Activated CD8-positive, alpha-beta memory T cell treated with anti-CD3 and anti-CD28 coated beads for 36 hours (primary cell): Measurements from ENCODE around the gene GFY. TPM values are rescaled to one million over a fixed set of nuclear protein-coding genes. Genes with fewer than 3 reads are reported as not detected.
"Not testable (repeated sequence)": the region's sequence is repeated elsewhere in the genome, so short reads cannot be mapped to it uniquely, and the experiment has no call there.

Experiments
- CTCF ChIA-PET: fragments of 350-600 bp; sonication (Branson Sonifier 250); formaldehyde crosslinking; loops from one replicate; lab custom pipeline; 2021; ENCODE audit warnings: antibody characterized with exemption; lab: Charles Lee
- POLR2A ChIA-PET: fragments of 350-600 bp; sonication (Branson Sonifier 250); formaldehyde crosslinking; loops from one replicate; lab custom pipeline; 2021; ENCODE audit warnings: antibody characterized with exemption; lab: Charles Lee
- total RNA-seq, 2 experiments: library from RNA; stranded (reverse); gene quantifications; one replicate each; pipeline ENCODE4 v1.2.3, GENCODE V29; 2021

The GFY gene
- total RNA-seq, 2 experiments from 2014 or later, result not detected

GRCh38 chr19:49453013-49453756 lies 28.0 kb downstream of the GFY start, which contains the start of gene ALDH16A1:
Gene ALDH16A1 (plus strand): TSS chr19:49453225. CDS start chr19:49453332, 107 bp downstream.
- CTCF ChIA-PET, result interaction anchor here (1.6 to 5.0 kb wide), 5 partner anchors 8 to 23 kb away, joined by 5 to 21 read pairs (median 9); partner anchors contain the start of gene FLT3LG
- POLR2A ChIA-PET, result interaction anchor here (0.6 to 1.8 kb wide), 7 partner anchors 14 to 457 kb away, joined by 3 to 9 read pairs (median 4); partner anchors contain the start of genes FLT3LG and RPL13A

- POLR2A ChIA-PET, result interaction anchor here (0.6 to 1.8 kb wide), 5 partner anchors 13 to 42 kb away, joined by 3 to 5 read pairs (median 4); partner anchors contain the start of gene FLT3LG
- CTCF ChIA-PET, result interaction anchor here (1.6 to 5.0 kb wide), 6 partner anchors 9 to 22 kb away, joined by 5 to 21 read pairs (median 8); partner anchors contain the start of gene FLT3LG
Observed at GRCh38 chr19:49453757-49454240, 28.6 kb downstream of the GFY start.

- CTCF ChIA-PET, result interaction anchor here (1.0 to 2.0 kb wide), 2 partner anchors 10 to 17 kb away, joined by 3 to 7 read pairs; no protein-coding TSS in a partner anchor
- POLR2A ChIA-PET, result interaction anchor here (0.6 to 1.2 kb wide), 3 partner anchors 11 to 134 kb away, joined by 4 to 6 read pairs (median 4); partner anchors contain the start of gene RCN3
Observed at GRCh38 chr19:49455773-49456172, 30.6 kb downstream of the GFY start.

- ChIA-PET CTCF (no interaction called here), POLR2A (interaction anchor here (0.6 kb wide), 1 partner anchor 12 kb away, joined by 6 read pairs; no protein-coding TSS in a partner anchor)
Observed at GRCh38 chr19:49456326-49456725, 31.1 kb downstream of the GFY start.

- ChIA-PET CTCF (interaction anchor here (0.8 to 2.4 kb wide), 3 partner anchors 14 to 18 kb away, joined by 3 to 8 read pairs (median 7); partner anchors contain the start of gene FLT3LG), POLR2A (interaction anchor here (0.5 to 0.7 kb wide), 2 partner anchors 13 to 17 kb away, joined by 3 to 6 read pairs; no protein-coding TSS in a partner anchor)
Observed at GRCh38 chr19:49458567-49458903, 33.3 kb downstream of the GFY start.

- CTCF ChIA-PET, result interaction anchor here (1.5 to 2.4 kb wide), 2 partner anchors 11 to 17 kb away, joined by 6 to 8 read pairs; no protein-coding TSS in a partner anchor
- POLR2A ChIA-PET, result interaction anchor here (0.5 kb wide), 1 partner anchor 16 kb away, joined by 4 read pairs; no protein-coding TSS in a partner anchor
Observed at GRCh38 chr19:49459388-49459787, 34.2 kb downstream of the GFY start.

GRCh38 chr19:49461130-49461529 lies 35.9 kb downstream of the GFY start:
- CTCF ChIA-PET, result interaction anchor here (0.6 to 1.4 kb wide), 2 partner anchors 15 to 374 kb away, joined by 4 to 7 read pairs; no protein-coding TSS in a partner anchor
- POLR2A ChIA-PET, result not testable (repeated sequence)

GRCh38 chr19:49461656-49462055 lies 36.5 kb downstream of the GFY start:
- POLR2A ChIA-PET, result no interaction called here
- CTCF ChIA-PET, result interaction anchor here (0.6 to 1.4 kb wide), 2 partner anchors 15 to 375 kb away, joined by 4 to 7 read pairs; no protein-coding TSS in a partner anchor

GRCh38 chr19:49462492-49462891 lies 37.3 kb downstream of the GFY start:
- ChIA-PET CTCF (no interaction called here), POLR2A (no interaction called here)

- CTCF ChIA-PET, result interaction anchor here (2.4 kb wide), 1 partner anchor 9 kb away, joined by 7 read pairs; no protein-coding TSS in a partner anchor
- POLR2A ChIA-PET, result no interaction called here
Observed at GRCh38 chr19:49463960-49464740, 39.0 kb downstream of the GFY start.

GRCh38 chr19:49465371-49465770 lies 40.2 kb downstream of the GFY start:
- ChIA-PET POLR2A (no interaction called here), CTCF (interaction anchor here (2.4 kb wide), 1 partner anchor 11 kb away, joined by 7 read pairs; no protein-coding TSS in a partner anchor)

- POLR2A ChIA-PET, result interaction anchor here (0.7 kb wide), 1 partner anchor 41 kb away, joined by 3 read pairs; no protein-coding TSS in a partner anchor
Observed at GRCh38 chr19:49468199-49468598, 43.0 kb downstream of the GFY start.

GRCh38 chr19:49468746-49469447 lies 43.7 kb downstream of the GFY start:
- POLR2A ChIA-PET, result interaction anchor here (1.1 to 1.4 kb wide), 2 partner anchors 16 to 18 kb away, joined by 3 to 4 read pairs; partner anchors contain the start of gene ALDH16A1
- CTCF ChIA-PET, result interaction anchor here (0.9 to 5.6 kb wide), 7 partner anchors 15 to 120 kb away, joined by 3 to 36 read pairs (median 7); partner anchors contain the start of genes ALDH16A1 and PIH1D1

More at GRCh38 chr19:49468199-49468598, 43.0 kb downstream of the GFY start:
- CTCF ChIA-PET, result interaction anchor here (0.9 to 5.6 kb wide), 4 partner anchors 15 to 119 kb away, joined by 3 to 36 read pairs (median 12); partner anchors contain the start of genes ALDH16A1 and PIH1D1

GRCh38 chr19:49469828-49470614 lies 44.8 kb downstream of the GFY start:
- ChIA-PET CTCF (interaction anchor here (0.6 to 5.6 kb wide), 16 partner anchors 9 to 726 kb away, joined by 3 to 36 read pairs (median 4); partner anchors contain the start of genes ALDH16A1, PIH1D1 and RPL13A), POLR2A (interaction anchor here (0.6 to 1.4 kb wide), 4 partner anchors 17 to 109 kb away, joined by 3 to 6 read pairs (median 4); partner anchors contain the start of gene ALDH16A1)

GRCh38 chr19:49470615-49470978 lies 45.4 kb downstream of the GFY start:
- CTCF ChIA-PET, result interaction anchor here (0.7 to 5.6 kb wide), 14 partner anchors 8 to 726 kb away, joined by 3 to 36 read pairs (median 4); partner anchors contain the start of genes ALDH16A1, PIH1D1 and RPL13A

GRCh38 chr19:49472936-49473335 lies 47.7 kb downstream of the GFY start:
- ChIA-PET CTCF (interaction anchor here (0.7 to 5.6 kb wide), 14 partner anchors 11 to 208 kb away, joined by 3 to 36 read pairs (median 4); partner anchors contain the start of genes ALDH16A1, PIH1D1 and SLC17A7), POLR2A (interaction anchor here (0.7 to 2.1 kb wide), 3 partner anchors 16 to 20 kb away, joined by 3 to 7 read pairs (median 4); no protein-coding TSS in a partner anchor)

More at GRCh38 chr19:49470615-49470978, 45.4 kb downstream of the GFY start:
- POLR2A ChIA-PET, result interaction anchor here (0.6 to 1.1 kb wide), 3 partner anchors 19 to 109 kb away, joined by 3 to 6 read pairs (median 4); no protein-coding TSS in a partner anchor
